ENCODE results near the gene SCLY. TPM values are rescaled to one million over a fixed set of nuclear protein-coding genes. Genes with fewer than 3 reads are reported as not detected.

Gene SCLY
- total and polyA plus RNA-seq, 4 donors: 7.8 to 16.1 (median 12.1) TPM

- no peak for DNase-seq
- ATAC-seq (ENCODE audit: insufficient read depth, low FRiP score): no peak
- H3K27ac ChIP-seq (ENCODE audit: low read depth in 1 of 2, low read length in 1 of 2): no peak overlapping the region
- H3K4me3 ChIP-seq: no peak overlapping the region
- H3K4me1 ChIP-seq (ENCODE audit: control insufficient read depth in 5 of 5, insufficient read depth in 5 of 5, low read length in 5 of 5): no peaks in the 10 kb centered on the region
- H3K27me3 ChIP-seq (ENCODE audit: control insufficient read depth in 3 of 3, insufficient read depth in 3 of 3, low read length in 2 of 3): no peaks in the 10 kb centered on the region
- H3K9me3 ChIP-seq (ENCODE audit: control insufficient read depth in 4 of 4, insufficient read depth in 3 of 4, low read length in 3 of 4): no peaks in the 10 kb centered on the region
- H3K36me3 ChIP-seq (ENCODE audit: control insufficient read depth in 4 of 4, insufficient read depth in 4 of 4, low read length in 4 of 4): peaks cover 4 to 15% (median 10%) of the 10 kb centered on the region in 4 donors
- no peak for TF ChIP-seq CTCF (IDR thresholded peaks at IDR 0.05; ENCODE audit: control extremely low read depth, extremely low read depth)
- WGBS, 2 donors: 95 to 97% methylated on average over 9 of the region's 9 CpGs
- H3K9ac ChIP-seq (ENCODE audit: insufficient read depth in 1 of 2, low read length in 2 of 2): no peak overlapping the region
These were observed 9.1 kb downstream of the SCLY start for GRCh38 chr2:238069877-238070276.

- Histone ChIP-seq H3K4me3 (no peak overlapping the region), H3K27ac (ENCODE audit: low read depth in 1 of 2, low read length in 1 of 2) (no peak overlapping the region), H3K36me3 (ENCODE audit: control insufficient read depth in 4 of 4, insufficient read depth in 4 of 4, low read length in 4 of 4) (peaks cover 3 to 9% (median 6%) of the 10 kb centered on the region in 4 donors), H3K9ac (ENCODE audit: insufficient read depth in 1 of 2, low read length in 2 of 2) (no peak overlapping the region), H3K4me1 (ENCODE audit: control insufficient read depth in 5 of 5, insufficient read depth in 5 of 5, low read length in 5 of 5) (no peaks in the 10 kb centered on the region), H3K27me3 (ENCODE audit: control insufficient read depth in 3 of 3, insufficient read depth in 3 of 3, low read length in 2 of 3) (no peaks in the 10 kb centered on the region), H3K9me3 (ENCODE audit: control insufficient read depth in 4 of 4, insufficient read depth in 3 of 4, low read length in 3 of 4) (no peaks in the 10 kb centered on the region)
- TF ChIP-seq CTCF (IDR thresholded peaks at IDR 0.05; ENCODE audit: control extremely low read depth, extremely low read depth): no peak
- ATAC-seq (ENCODE audit: insufficient read depth, low FRiP score) (no peak), DNase-seq (no peak)
These were observed 14.6 kb downstream of the SCLY start for GRCh38 chr2:238075397-238075796.

- H3K9me3 ChIP-seq (ENCODE audit: control insufficient read depth in 4 of 4, insufficient read depth in 3 of 4, low read length in 3 of 4): no peaks in the 10 kb centered on the region
- H3K9ac ChIP-seq (ENCODE audit: insufficient read depth in 1 of 2, low read length in 2 of 2): no peak overlapping the region
- 90 to 92% methylated on average over 1 of the region's 1 CpG for WGBS, 2 donors
- DNase-seq (no peak), ATAC-seq (ENCODE audit: insufficient read depth, low FRiP score) (no peak)
- no peak overlapping the region for H3K4me3 ChIP-seq
- no peaks in the 10 kb centered on the region for H3K27me3 ChIP-seq (ENCODE audit: control insufficient read depth in 3 of 3, insufficient read depth in 3 of 3, low read length in 2 of 3)
- H3K36me3 ChIP-seq (ENCODE audit: control insufficient read depth in 4 of 4, insufficient read depth in 4 of 4, low read length in 4 of 4): peaks cover 0 to 9% (median 3%) of the 10 kb centered on the region in 4 donors
- no peak overlapping the region for H3K27ac ChIP-seq (ENCODE audit: low read depth in 1 of 2, low read length in 1 of 2)
- no peak for TF ChIP-seq CTCF (IDR thresholded peaks at IDR 0.05; ENCODE audit: control extremely low read depth, extremely low read depth)
- H3K4me1 ChIP-seq (ENCODE audit: control insufficient read depth in 5 of 5, insufficient read depth in 5 of 5, low read length in 5 of 5): no peaks in the 10 kb centered on the region
These were observed 16.5 kb downstream of the SCLY start for GRCh38 chr2:238077292-238077691.

- no peak for ATAC-seq (ENCODE audit: insufficient read depth, low FRiP score)
- WGBS, 2 donors: 73 to 91% methylated on average over 2 of the region's 2 CpGs
- TF ChIP-seq CTCF (IDR thresholded peaks at IDR 0.05; ENCODE audit: control extremely low read depth, extremely low read depth): no peak
These were observed 19.1 kb downstream of the SCLY start for GRCh38 chr2:238079874-238080327.

More at GRCh38 chr2:238079874-238080327, 19.1 kb downstream of the SCLY start:
- no peak for DNase-seq
- Histone ChIP-seq H3K4me3 (no peak overlapping the region), H3K4me1 (ENCODE audit: control insufficient read depth in 5 of 5, insufficient read depth in 5 of 5, low read length in 5 of 5) (no peaks in the 10 kb centered on the region), H3K27ac (ENCODE audit: low read depth in 1 of 2, low read length in 1 of 2) (no peak overlapping the region), H3K9me3 (ENCODE audit: control insufficient read depth in 4 of 4, insufficient read depth in 3 of 4, low read length in 3 of 4) (no peaks in the 10 kb centered on the region), H3K36me3 (ENCODE audit: control insufficient read depth in 4 of 4, insufficient read depth in 4 of 4, low read length in 4 of 4) (peaks cover 8 to 21% (median 14%) of the 10 kb centered on the region in 4 donors), H3K9ac (ENCODE audit: insufficient read depth in 1 of 2, low read length in 2 of 2) (no peak overlapping the region), H3K27me3 (ENCODE audit: control insufficient read depth in 3 of 3, insufficient read depth in 3 of 3, low read length in 2 of 3) (no peaks in the 10 kb centered on the region)
